Mesendoderm (in vitro differentiated cells): ENCODE results near the gene USH1G.

ENCODE experiments used
- DNase-seq: peaks from one replicate; pipeline ENCODE4 v3.0.0; 2013
- H2AK5ac ChIP-seq: 2 replicates; pipeline ENCODE4 v1.6.1; 2013; ENCODE audit warnings: low read length, inconsistent platforms
- H2BK120ac ChIP-seq: 2 replicates; pipeline ENCODE4 v1.6.1; 2013; ENCODE audit warnings: low read depth, mild to moderate bottlenecking, low read length, moderate library complexity, mixed read lengths
- H2BK15ac ChIP-seq: replicated peaks from 2 replicates; pipeline ENCODE4 v1.6.1; 2013; ENCODE audit warnings: low read depth, mild to moderate bottlenecking, moderate library complexity
- H2BK5ac ChIP-seq: 2 replicates; pipeline ENCODE4 v1.6.1; 2013; ENCODE audit warnings: low read length, inconsistent platforms
- H3K18ac ChIP-seq: 2 replicates; pipeline ENCODE4 v1.6.1; 2013; ENCODE audit warnings: mild to moderate bottlenecking, low read length, mixed read lengths
- H3K23ac ChIP-seq: one replicate; pipeline ENCODE4 v1.6.1; 2013; ENCODE audit warnings: low read length
- H3K27ac ChIP-seq: 2 replicates; pipeline ENCODE4 v1.5.1; 2013; ENCODE audit warnings: low read depth, mild to moderate bottlenecking, inconsistent platforms, low read length, moderate library complexity
- H3K27me3 ChIP-seq: 2 replicates; pipeline ENCODE4 v1.6.1; 2013; ENCODE audit warnings: low read length, control low read depth, mild to moderate bottlenecking, inconsistent platforms; ENCODE audit not compliant: insufficient read depth, poor library complexity
- H3K36me3 ChIP-seq: 2 replicates; pipeline ENCODE4 v1.6.1; 2013; ENCODE audit warnings: low read length, inconsistent platforms; ENCODE audit not compliant: control insufficient read depth, insufficient read depth
- H3K4ac ChIP-seq: one replicate; pipeline ENCODE4 v1.6.1; 2013; ENCODE audit warnings: low read depth, mild to moderate bottlenecking, low read length, moderate library complexity
- H3K4me1 ChIP-seq: 2 replicates; pipeline ENCODE4 v1.6.1; 2013; ENCODE audit warnings: low read depth, low read length, inconsistent platforms; ENCODE audit not compliant: control insufficient read depth
- H3K4me2 ChIP-seq: 2 replicates; pipeline ENCODE4 v1.6.1; 2013; ENCODE audit warnings: low read length
- H3K4me3 ChIP-seq: 2 replicates; pipeline ENCODE4 v1.5.1; 2013; ENCODE audit warnings: mild to moderate bottlenecking, low read length
- H3K56ac ChIP-seq: one replicate; pipeline ENCODE4 v1.6.1; 2013; ENCODE audit warnings: low read length
- H3K79me1 ChIP-seq: 2 replicates; pipeline ENCODE4 v1.6.1; 2013; ENCODE audit warnings: low read length, inconsistent platforms
- H3K79me2 ChIP-seq: 2 replicates; pipeline ENCODE4 v1.6.1; 2013; ENCODE audit warnings: mild to moderate bottlenecking, low read length; ENCODE audit not compliant: control insufficient read depth, insufficient read depth
- H3K9ac ChIP-seq: 2 replicates; pipeline ENCODE4 v1.6.1; 2013; ENCODE audit warnings: low read length, inconsistent platforms
- H4K5ac ChIP-seq: one replicate; pipeline ENCODE4 v1.6.1; 2013; ENCODE audit warnings: low read length
- H4K8ac ChIP-seq: one replicate; pipeline ENCODE4 v1.6.1; 2013; ENCODE audit warnings: low read depth, mild to moderate bottlenecking, control low read depth, low read length, moderate library complexity
- WGBS: extraction: QIAGEN DNeasy Blood & Tissue Kit; methylation state at CpG from one replicate; pipeline ENCODE4 v1.1.7; 2013; ENCODE audit warnings: low lambda C conversion rate, missing lambda C conversion rate; ENCODE audit not compliant: insufficient coverage; ENCODE audit errors: extremely low coverage; 5-methylcytosine and 5-hydroxymethylcytosine counted together

USH1G gene

GRCh38 chr17:74930535-74931036 lies 7.5 kb upstream of the USH1G start:
- Histone ChIP-seq H3K79me1 (no peaks in the 10 kb centered on the region), H3K4me2 (no peak overlapping the region), H3K9ac (no peak overlapping the region), H2BK120ac (no peak overlapping the region), H3K18ac (no peak overlapping the region), H3K79me2 (no peaks in the 10 kb centered on the region), H2BK5ac (no peak overlapping the region), H4K5ac (no peak overlapping the region), H3K27me3 (peaks cover 15% of the 10 kb centered on the region), H3K4me1 (no peaks in the 10 kb centered on the region), H4K8ac (no peak overlapping the region), H2AK5ac (no peak overlapping the region), H3K56ac (no peak overlapping the region), H3K23ac (no peak overlapping the region), H3K27ac (no peak overlapping the region), H3K36me3 (no peaks in the 10 kb centered on the region), H3K4ac (no peak overlapping the region), H3K4me3 (no peak overlapping the region), H2BK15ac (no peak overlapping the region)
- no CpG with 5 or more reads among the region's 24 CpGs for WGBS
- no peak for DNase-seq

- no peak overlapping the region for H4K8ac ChIP-seq
- H3K36me3 ChIP-seq = no peaks in the 10 kb centered on the region
- H3K56ac ChIP-seq = no peak overlapping the region
- no peaks in the 10 kb centered on the region for H3K4me1 ChIP-seq
- no peak overlapping the region for H2BK15ac ChIP-seq
- H3K23ac ChIP-seq = no peak overlapping the region
- H2AK5ac ChIP-seq = no peak overlapping the region
- DNase-seq = no peak
- H3K18ac ChIP-seq = no peak overlapping the region
- H2BK120ac ChIP-seq = no peak overlapping the region
- no CpG with 5 or more reads among the region's 6 CpGs for WGBS
- no peak overlapping the region for H3K4me2 ChIP-seq
- no peak overlapping the region for H3K9ac ChIP-seq
- peaks cover 28% of the 10 kb centered on the region for H3K27me3 ChIP-seq
- H2BK5ac ChIP-seq = no peak overlapping the region
- no peak overlapping the region for H3K4ac ChIP-seq
- no peaks in the 10 kb centered on the region for H3K79me2 ChIP-seq
- no peak overlapping the region for H3K4me3 ChIP-seq
- no peak overlapping the region for H4K5ac ChIP-seq
- H3K27ac ChIP-seq = no peak overlapping the region
- no peaks in the 10 kb centered on the region for H3K79me1 ChIP-seq
Observed at GRCh38 chr17:74928786-74929185, 5.7 kb upstream of the USH1G start.

DNA sequence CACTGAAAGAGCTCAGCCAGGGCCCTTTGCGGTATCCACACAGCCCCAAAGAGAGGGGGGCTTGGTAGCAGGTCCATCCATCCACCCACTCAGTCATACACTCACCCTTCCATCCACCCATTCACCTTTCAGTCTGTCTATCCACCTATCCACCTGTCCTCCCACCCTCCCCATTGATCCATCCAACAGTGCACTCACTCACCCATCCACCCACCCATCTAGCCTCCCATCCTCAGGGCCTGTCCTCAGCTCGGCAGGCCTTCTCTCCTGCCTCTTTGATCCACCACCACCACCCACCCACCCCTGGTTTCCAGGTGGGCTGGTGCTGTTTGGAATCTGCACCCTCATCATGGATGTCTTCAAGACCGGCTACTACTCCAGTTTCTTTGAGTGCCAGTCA lies 2.2 kb upstream of the USH1G start:
- no CpG with 5 or more reads among the region's 3 CpGs for WGBS
- no peaks in the 10 kb centered on the region for H3K79me2 ChIP-seq
- no peaks in the 10 kb centered on the region for H3K4me1 ChIP-seq

DNA sequence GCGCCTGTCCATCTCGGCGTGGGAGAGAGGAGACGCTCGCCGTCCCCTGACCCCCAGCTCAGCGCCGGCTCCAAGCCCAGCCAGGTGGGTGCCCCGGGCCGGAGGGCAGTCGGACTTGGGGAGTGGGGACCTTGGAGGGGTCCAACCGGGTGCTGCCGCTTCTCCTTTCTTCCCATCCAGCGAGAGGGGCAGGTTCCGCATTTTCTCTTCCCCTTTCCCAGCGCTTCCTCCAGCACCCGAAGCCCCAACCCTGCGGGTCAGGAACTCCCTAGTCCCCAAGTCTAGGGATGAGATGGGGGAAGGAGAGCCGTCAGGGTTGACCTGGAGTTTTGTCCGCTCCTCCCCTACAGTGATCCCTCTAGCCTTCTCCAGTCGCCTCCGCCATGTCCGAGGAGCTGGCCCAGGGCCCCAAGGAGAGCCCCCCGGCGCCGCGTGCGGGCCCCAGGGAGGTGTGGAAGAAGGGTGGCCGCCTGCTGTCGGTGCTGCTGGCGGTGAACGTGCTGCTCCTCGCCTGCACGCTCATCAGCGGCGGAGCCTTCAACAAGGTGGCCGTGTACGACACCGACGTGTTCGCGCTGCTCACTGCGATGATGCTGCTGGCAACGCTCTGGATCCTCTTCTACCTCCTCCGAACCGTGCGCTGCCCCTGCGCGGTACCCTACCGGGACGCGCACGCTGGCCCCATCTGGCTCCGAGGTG lies 1.3 kb upstream of the USH1G start, which contains the start of gene OTOP2:
TSS of gene OTOP2 (plus strand) at position 24 of the 699 bp plus-strand sequence. CDS start at position 384, 360 bp downstream.
- WGBS = no CpG with 5 or more reads among the region's 54 CpGs
- H3K4ac ChIP-seq = no peak within 1 kb of the TSS
- H3K36me3 ChIP-seq = no peaks in the 10 kb centered on the region
- H2AK5ac ChIP-seq = no peak within 1 kb of the TSS
- no peak within 1 kb of the TSS for H2BK15ac ChIP-seq
- no peak within 1 kb of the TSS for H3K4me3 ChIP-seq
- H3K4me1 ChIP-seq = no peaks in the 10 kb centered on the region
- H3K56ac ChIP-seq = peak within 1 kb of the TSS; percentile 49
- H3K27me3 ChIP-seq = peaks cover 32% of the 10 kb centered on the region
- no peaks in the 10 kb centered on the region for H3K79me1 ChIP-seq
- no peak for DNase-seq
- peak within 1 kb of the TSS; percentile 61 for H3K4me2 ChIP-seq
- no peak within 1 kb of the TSS for H3K18ac ChIP-seq
- H4K5ac ChIP-seq = no peak within 1 kb of the TSS
- no peak within 1 kb of the TSS for H4K8ac ChIP-seq
- no peak within 1 kb of the TSS for H2BK5ac ChIP-seq
- no peaks in the 10 kb centered on the region for H3K79me2 ChIP-seq
- no peak within 1 kb of the TSS for H3K27ac ChIP-seq
- no peak within 1 kb of the TSS for H3K9ac ChIP-seq
- H3K23ac ChIP-seq = peak within 1 kb of the TSS; percentile 89
- no peak within 1 kb of the TSS for H2BK120ac ChIP-seq

More for the DNA sequence above, 2.2 kb upstream of the USH1G start:
- no peak overlapping the region for H3K27ac ChIP-seq
- no peak overlapping the region for H2BK15ac ChIP-seq
- H2AK5ac ChIP-seq = no peak overlapping the region
- no peak overlapping the region for H3K4me2 ChIP-seq
- H3K36me3 ChIP-seq = no peaks in the 10 kb centered on the region
- no peak overlapping the region for H3K56ac ChIP-seq
- no peak overlapping the region for H4K5ac ChIP-seq
- no peak overlapping the region for H3K9ac ChIP-seq
- no peak overlapping the region for H3K4me3 ChIP-seq
- H2BK120ac ChIP-seq = no peak overlapping the region
- no peak for DNase-seq
- no peak overlapping the region for H3K18ac ChIP-seq
- H4K8ac ChIP-seq = no peak overlapping the region
- H3K27me3 ChIP-seq = peaks cover 32% of the 10 kb centered on the region
- H3K23ac ChIP-seq = no peak overlapping the region
- H2BK5ac ChIP-seq = no peak overlapping the region
- no peaks in the 10 kb centered on the region for H3K79me1 ChIP-seq
- no peak overlapping the region for H3K4ac ChIP-seq

DNA sequence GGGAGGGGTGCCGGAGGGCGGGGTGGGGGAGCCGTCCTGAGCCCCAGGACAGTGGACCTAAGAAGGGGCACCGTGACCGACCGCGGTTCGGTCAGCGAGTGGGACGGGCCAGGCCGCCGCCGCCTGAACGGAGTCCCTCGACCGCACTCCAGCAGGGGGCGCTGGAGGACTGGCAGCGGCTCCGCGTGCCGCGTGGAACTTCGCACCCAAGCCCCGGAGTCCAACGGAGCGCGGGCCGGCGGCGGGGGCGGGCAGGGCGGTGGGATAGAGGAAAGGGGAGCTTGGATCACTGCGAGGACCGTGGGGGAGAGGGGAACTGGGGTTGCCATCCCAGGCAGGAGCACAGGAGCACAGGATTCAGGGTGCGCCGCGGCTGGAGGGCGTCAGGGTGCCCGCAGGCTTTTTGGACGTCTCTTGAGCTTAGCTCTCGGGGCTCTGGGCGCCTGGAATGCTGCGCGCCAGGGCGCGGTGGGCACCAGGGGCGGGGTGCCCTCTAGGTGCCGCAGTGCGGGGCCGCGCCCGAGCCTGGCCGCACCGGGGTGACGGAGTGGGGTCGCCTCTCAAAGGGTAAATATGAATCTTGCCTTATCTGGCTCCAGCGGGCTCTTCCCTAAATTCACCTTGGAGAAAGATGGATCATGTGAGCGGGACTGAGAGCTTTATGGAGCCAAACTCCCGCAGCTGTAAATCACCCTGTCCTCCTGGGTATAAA lies 639 bp upstream of the USH1G start:
- no CpG with 5 or more reads among the region's 59 CpGs for WGBS
- no peak overlapping the region for H3K4me3 ChIP-seq

More for the DNA sequence above, 639 bp upstream of the USH1G start:
- H2AK5ac ChIP-seq = no peak overlapping the region
- no peak overlapping the region for H3K18ac ChIP-seq
- H2BK15ac ChIP-seq = no peak overlapping the region
- H3K23ac ChIP-seq = no peak overlapping the region
- no peak overlapping the region for H2BK5ac ChIP-seq
- peak overlapping the region; percentile 49 for H3K56ac ChIP-seq
- no peaks in the 10 kb centered on the region for H3K4me1 ChIP-seq
- no peaks in the 10 kb centered on the region for H3K79me1 ChIP-seq
- no peak overlapping the region for H2BK120ac ChIP-seq
- peak; percentile 37 for DNase-seq
- no peak overlapping the region for H4K8ac ChIP-seq
- H3K27ac ChIP-seq = no peak overlapping the region
- H3K36me3 ChIP-seq = no peaks in the 10 kb centered on the region
- peak overlapping the region; percentile 61 for H3K4me2 ChIP-seq
- H3K79me2 ChIP-seq = no peaks in the 10 kb centered on the region
- H3K27me3 ChIP-seq = peaks cover 32% of the 10 kb centered on the region
- H4K5ac ChIP-seq = no peak overlapping the region
- no peak overlapping the region for H3K4ac ChIP-seq
- no peak overlapping the region for H3K9ac ChIP-seq
